ENCODE results near the gene ENTPD8. TPM values are rescaled to one million over a fixed set of nuclear protein-coding genes. Genes with fewer than 3 reads are reported as not detected.

Gene ENTPD8
- total and polyA plus RNA-seq, 2 donors (not counting 1 experiment from before 2014, with no cell fraction given) = not detected

DNA sequence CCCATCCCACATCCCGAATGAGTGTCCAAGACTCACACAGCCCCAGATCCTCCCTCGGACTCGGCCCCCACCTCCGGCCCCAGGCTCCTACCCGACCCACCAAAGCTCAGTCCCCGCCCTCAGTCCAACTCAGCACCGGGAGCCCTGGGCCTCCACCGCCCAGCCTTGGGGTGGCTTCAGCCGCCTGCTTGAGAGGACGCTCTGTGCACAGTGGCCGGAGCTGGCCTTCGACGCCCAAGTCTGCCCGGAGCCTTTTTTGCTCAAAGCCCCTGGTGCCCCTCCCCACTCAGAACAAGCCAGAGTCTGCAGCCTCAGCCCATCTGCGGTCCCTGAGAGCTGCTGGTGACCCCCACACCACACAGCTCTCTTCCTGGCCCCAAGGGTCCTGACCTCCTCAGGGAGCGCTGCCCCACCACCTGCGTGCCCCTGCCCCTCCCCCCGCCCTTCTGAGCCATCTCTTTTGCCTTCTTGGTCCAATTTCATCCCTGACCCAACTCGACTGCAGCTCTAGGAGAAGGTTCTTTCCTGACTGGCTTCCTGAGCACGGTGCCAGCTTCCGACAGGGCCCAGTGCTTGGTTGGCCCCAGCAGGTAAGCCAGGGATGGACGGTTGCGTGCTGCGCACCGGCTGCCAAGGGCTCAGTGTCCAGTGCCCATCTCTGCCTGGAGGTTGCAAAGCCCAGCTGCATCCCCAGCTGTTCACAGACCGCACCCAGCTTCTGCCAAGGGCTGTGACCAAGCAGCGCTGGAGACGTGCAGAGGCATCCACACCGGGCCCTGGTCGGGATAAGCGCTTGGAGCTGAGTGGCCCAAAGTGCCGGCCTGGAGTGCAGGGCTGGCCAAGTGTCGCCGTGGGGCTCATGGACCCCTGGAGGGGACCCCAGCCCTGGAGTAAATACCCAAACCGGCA is 45.6 kb upstream of the ENTPD8 start:
- no peak overlapping the region for H3K27ac Mint-ChIP-seq

DNA sequence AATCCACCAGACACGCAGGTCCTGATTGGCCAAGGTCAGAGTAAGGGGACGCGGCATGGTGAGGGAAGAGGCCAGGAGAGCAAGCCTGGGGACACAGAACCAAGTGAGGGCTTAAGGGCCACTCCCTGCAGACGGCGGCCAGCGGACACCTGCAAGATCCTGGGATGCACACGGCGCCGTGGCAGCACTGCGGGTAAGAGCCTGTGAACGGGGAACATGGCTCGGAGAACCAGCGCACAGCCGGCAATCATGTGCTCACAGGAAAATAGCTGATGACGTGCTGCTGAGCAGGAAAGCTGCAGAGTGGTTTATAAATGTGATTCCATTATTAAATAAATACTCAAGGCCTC is 45.0 kb upstream of the ENTPD8 start:
- Histone ChIP-seq H3K4me1 (ENCODE audit: control insufficient read depth in 2 of 2, insufficient read depth in 2 of 2, low read length in 2 of 2) (no peaks in the 10 kb centered on the region), H3K9ac (ENCODE audit: low read length) (no peak overlapping the region), H3K79me2 (ENCODE audit: control insufficient read depth, insufficient read depth, low read length) (no peaks in the 10 kb centered on the region), H3K4me3 (ENCODE audit: control extremely low read depth in 1 of 5, extremely low read depth in 1 of 5, insufficient read depth in 1 of 5, low read depth in 2 of 5, low read length in 4 of 5) (no peak overlapping the region), H4K20me1 (ENCODE audit: control insufficient read depth, insufficient read depth, low read length, poor library complexity, severe bottlenecking) (no peaks in the 10 kb centered on the region), H3K36me3 (replicated peaks in 1 of 2; ENCODE audit: control extremely low read depth in 1 of 2, control insufficient read depth in 1 of 2, extremely low read depth in 1 of 2, insufficient read depth in 2 of 2, low read length in 1 of 2) (peaks cover 0 to 5% of the 10 kb centered on the region in 2 experiments), H3K4me2 (replicated peaks; ENCODE audit: low read depth, low read length, poor library complexity, severe bottlenecking) (no peak overlapping the region), H3K27me3 (replicated peaks in 1 of 4; ENCODE audit: control extremely low read depth in 1 of 4, control insufficient read depth in 3 of 4, insufficient read depth in 4 of 4, low read length in 3 of 4) (no peaks in the 10 kb centered on the region), H2AFZ (ENCODE audit: insufficient read depth, low read depth, low read length, poor library complexity, severe bottlenecking) (no peak overlapping the region), H3K27ac (ENCODE audit: low read length in 2 of 2) (no peak overlapping the region), H3K9me3 (ENCODE audit: control extremely low read depth in 1 of 3, control insufficient read depth in 2 of 3, insufficient read depth in 1 of 3, low read length in 2 of 3) (no peaks in the 10 kb centered on the region)
- intact Hi-C loops (cut with micrococcal nuclease) = no loop called here
- ChIA-PET POLR2A (no interaction called here), CTCF (no interaction called here)
- DNase-seq (no peak), ATAC-seq (ENCODE audit: low read depth) (no peak)
- no peaks in the 10 kb centered on the region for H3K27me3 Mint-ChIP-seq
- H3K4me3 Mint-ChIP-seq = no peak overlapping the region
- no peaks in the 10 kb centered on the region for H3K4me1 Mint-ChIP-seq
- no peak for TF ChIP-seq EZH2 (IDR thresholded peaks at IDR 0.05; ENCODE audit: borderline replicate concordance, insufficient read depth, low read depth, low read length, poor library complexity, severe bottlenecking)
- TF ChIP-seq, protein P1, sequence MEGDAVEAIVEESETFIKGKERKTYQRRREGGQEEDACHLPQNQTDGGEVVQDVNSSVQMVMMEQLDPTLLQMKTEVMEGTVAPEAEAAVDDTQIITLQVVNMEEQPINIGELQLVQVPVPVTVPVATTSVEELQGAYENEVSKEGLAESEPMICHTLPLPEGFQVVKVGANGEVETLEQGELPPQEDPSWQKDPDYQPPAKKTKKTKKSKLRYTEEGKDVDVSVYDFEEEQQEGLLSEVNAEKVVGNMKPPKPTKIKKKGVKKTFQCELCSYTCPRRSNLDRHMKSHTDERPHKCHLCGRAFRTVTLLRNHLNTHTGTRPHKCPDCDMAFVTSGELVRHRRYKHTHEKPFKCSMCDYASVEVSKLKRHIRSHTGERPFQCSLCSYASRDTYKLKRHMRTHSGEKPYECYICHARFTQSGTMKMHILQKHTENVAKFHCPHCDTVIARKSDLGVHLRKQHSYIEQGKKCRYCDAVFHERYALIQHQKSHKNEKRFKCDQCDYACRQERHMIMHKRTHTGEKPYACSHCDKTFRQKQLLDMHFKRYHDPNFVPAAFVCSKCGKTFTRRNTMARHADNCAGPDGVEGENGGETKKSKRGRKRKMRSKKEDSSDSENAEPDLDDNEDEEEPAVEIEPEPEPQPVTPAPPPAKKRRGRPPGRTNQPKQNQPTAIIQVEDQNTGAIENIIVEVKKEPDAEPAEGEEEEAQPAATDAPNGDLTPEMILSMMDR (IDR thresholded peaks at IDR 0.05) = no peak
- H3K27ac Mint-ChIP-seq = no peak overlapping the region
- no peaks in the 10 kb centered on the region for H3K9me3 Mint-ChIP-seq (ENCODE audit: insufficient read depth)
- 98% methylated on average over 11 of the region's 15 CpGs for WGBS (ENCODE audit: insufficient coverage)

More for the DNA sequence above, 45.6 kb upstream of the ENTPD8 start:
- Mint-ChIP-seq H3K27me3 (no peaks in the 10 kb centered on the region), H3K4me1 (no peaks in the 10 kb centered on the region), H3K4me3 (no peak overlapping the region), H3K9me3 (ENCODE audit: insufficient read depth) (no peaks in the 10 kb centered on the region)
- TF ChIP-seq, protein P1 (IDR thresholded peaks at IDR 0.05) = no peak
- no peak for TF ChIP-seq EZH2 (IDR thresholded peaks at IDR 0.05; ENCODE audit: borderline replicate concordance, insufficient read depth, low read depth, low read length, poor library complexity, severe bottlenecking)
- no peaks in the 10 kb centered on the region for H4K20me1 ChIP-seq (ENCODE audit: control insufficient read depth, insufficient read depth, low read length, poor library complexity, severe bottlenecking)
- no peak overlapping the region for H3K4me3 ChIP-seq (ENCODE audit: control extremely low read depth in 1 of 5, extremely low read depth in 1 of 5, insufficient read depth in 1 of 5, low read depth in 2 of 5, low read length in 4 of 5)
- ChIA-PET POLR2A (no interaction called here), CTCF (no interaction called here)
- DNase-seq (no peak), ATAC-seq (ENCODE audit: low read depth) (no peak)
- H3K27me3 ChIP-seq (replicated peaks in 1 of 4; ENCODE audit: control extremely low read depth in 1 of 4, control insufficient read depth in 3 of 4, insufficient read depth in 4 of 4, low read length in 3 of 4) = no peaks in the 10 kb centered on the region
- intact Hi-C loops (cut with micrococcal nuclease) = no loop called here
- H3K36me3 ChIP-seq (replicated peaks in 1 of 2; ENCODE audit: control extremely low read depth in 1 of 2, control insufficient read depth in 1 of 2, extremely low read depth in 1 of 2, insufficient read depth in 2 of 2, low read length in 1 of 2) = peaks cover 0 to 11% of the 10 kb centered on the region in 2 experiments
- no peaks in the 10 kb centered on the region for H3K4me1 ChIP-seq (ENCODE audit: control insufficient read depth in 2 of 2, insufficient read depth in 2 of 2, low read length in 2 of 2)
- H3K79me2 ChIP-seq (ENCODE audit: control insufficient read depth, insufficient read depth, low read length) = no peaks in the 10 kb centered on the region
- H3K9ac ChIP-seq (ENCODE audit: low read length) = no peak overlapping the region
- no peak overlapping the region for H3K27ac ChIP-seq (ENCODE audit: low read length in 2 of 2)
- 94% methylated on average over 34 of the region's 35 CpGs for WGBS (ENCODE audit: insufficient coverage)
- H3K4me2 ChIP-seq (replicated peaks; ENCODE audit: low read depth, low read length, poor library complexity, severe bottlenecking) = no peak overlapping the region
- H3K9me3 ChIP-seq (ENCODE audit: control extremely low read depth in 1 of 3, control insufficient read depth in 2 of 3, insufficient read depth in 1 of 3, low read length in 2 of 3) = no peaks in the 10 kb centered on the region
- H2AFZ ChIP-seq (ENCODE audit: insufficient read depth, low read depth, low read length, poor library complexity, severe bottlenecking) = no peak overlapping the region

Measured in B cell (primary cell).